A549 (cell line): Measurements from ENCODE around the gene GNPAT. TPM values are rescaled to one million over a fixed set of nuclear protein-coding genes. Genes with fewer than 3 reads are reported as not detected.
A peak's percentile ranks its signal among the peaks of the same experiment; 100 is the strongest.
"Not testable (repeated sequence)": the region's sequence is repeated elsewhere in the genome, so short reads cannot be mapped to it uniquely, and the experiment has no call there.

Experiments used
- ATAC-seq, 2 experiments: fragments of 200-7000 bp in 1 of 2; fragments of >200 bp in 1 of 2; cut with Nextera tagmentation in 1 of 2; cut with Tn5 transposase in 1 of 2; 3 replicates each; pipeline versions ENCODE4 v1.8.0 to v1.9.1; 2018 to 2020; ENCODE audit warnings: mild to moderate bottlenecking in 1 of 2, moderate library complexity in 1 of 2
- CTCF ChIA-PET: fragments of 300-600 bp; sonication (Branson Sonifier 250); formaldehyde crosslinking; extraction: SDS; loops from one replicate; lab custom pipeline; 2021; ENCODE audit warnings: antibody characterized with exemption, inconsistent platforms; lab: Yijun Ruan, JAX
- POLR2A ChIA-PET: fragments of 350-600 bp; formaldehyde crosslinking; extraction: SDS; loops from one replicate; lab custom pipeline; 2021; ENCODE audit warnings: antibody characterized with exemption, inconsistent platforms; lab: Yijun Ruan, JAX
- DNase-seq, 2 experiments: peaks; one replicate each; pipeline versions ENCODE4 v3.0.0 to v3.0.0-alpha.2; 2011 to 2016; ENCODE audit warnings: low read depth in 1 of 2, low spot score in 1 of 2
- FAIRE-seq: peaks from 2 replicates; lab custom pipeline; 2011; peaks lifted over from hg19 to GRCh38; lab: Jason Lieb, UNC
- H3K27ac ChIP-seq, 2 experiments: fragments of >200 bp; sonication (Bioruptor Twin); formaldehyde crosslinking; 3 replicates each; pipeline ENCODE4 v1.5.1; 2016 to 2017
- H3K4me1 ChIP-seq: fragments of >200 bp; sonication (Bioruptor Twin); formaldehyde crosslinking; 3 replicates; pipeline ENCODE4 v1.6.1; 2016
- H3K4me2 ChIP-seq: fragments of >200 bp; sonication (Bioruptor Twin); formaldehyde crosslinking; 3 replicates; pipeline ENCODE4 v1.6.1; 2016
- H3K4me3 ChIP-seq: fragments of >200 bp; sonication (Bioruptor Twin); formaldehyde crosslinking; 3 replicates; pipeline ENCODE4 v1.5.1; 2016
- H3K9me3 ChIP-seq: fragments of >200 bp; sonication (Bioruptor Twin); formaldehyde crosslinking; 3 replicates; pipeline ENCODE4 v1.6.1; 2016
- CBX8 ChIP-seq: fragments of 200-600 bp; sonication (generic); IDR thresholded peaks from 2 replicates; pipeline ENCODE4 v1.6.1; 2016
- HDAC2 ChIP-seq: fragments of 200-600 bp; sonication (generic); IDR thresholded peaks from 2 replicates; pipeline ENCODE4 v1.6.1; 2016
- HEYL ChIP-seq: fragments of 250-450 bp; sonication (Bioruptor Pico); IDR thresholded peaks from 2 replicates; pipeline ENCODE4 v1.8.0; 2021; ENCODE audit warnings: mild to moderate bottlenecking, moderate library complexity
- KDM1A ChIP-seq: fragments of 200-600 bp; sonication (generic); IDR thresholded peaks from 2 replicates; pipeline ENCODE4 v1.6.1; 2016; ENCODE audit warnings: low read depth, mild to moderate bottlenecking
- MAFK ChIP-seq: fragments of 450-650 bp; IDR thresholded peaks from 2 replicates; pipeline ENCODE4 v1.6.1; 2014; ENCODE audit not compliant: partially characterized antibody
- MYC ChIP-seq: IDR thresholded peaks from 2 replicates; pipeline ENCODE4 v1.6.1; 2012; ENCODE audit warnings: mild to moderate bottlenecking, inconsistent platforms, low read length, improper control_type of control experiment, borderline replicate concordance
- NPAS2 ChIP-seq: fragments of 250-450 bp; sonication (Bioruptor Pico); IDR thresholded peaks from 2 replicates; pipeline ENCODE4 v1.8.0; 2022; ENCODE audit warnings: mild to moderate bottlenecking, moderate library complexity, borderline replicate concordance
- POLR2AphosphoS2 ChIP-seq: conservative IDR thresholded peaks from 2 replicates; pipeline ENCODE4 v1.6.1; 2012; ENCODE audit warnings: low read length, improper control_type of control experiment, inconsistent platforms
- RAD21 ChIP-seq, 2 experiments: fragments of >200 bp in 1 of 2; sonication (Bioruptor Twin) in 1 of 2; formaldehyde crosslinking in 1 of 2; IDR thresholded peaks in 1 of 2; conservative IDR thresholded peaks in 1 of 2; 2 replicates in 1 of 2; 3 replicates in 1 of 2; pipeline ENCODE4 v1.6.1; 2012 to 2018; ENCODE audit warnings: inconsistent platforms in 1 of 2
- SMC3 ChIP-seq: fragments of >200 bp; sonication (Bioruptor Twin); formaldehyde crosslinking; IDR thresholded peaks from 3 replicates; pipeline ENCODE4 v1.6.1; 2018; ENCODE audit warnings: inconsistent platforms
- TFCP2L1 ChIP-seq: fragments of 250-450 bp; sonication (Bioruptor Pico); IDR thresholded peaks from 2 replicates; pipeline ENCODE4 v1.5.0; 2021; ENCODE audit warnings: mild to moderate bottlenecking
- ZFP36 ChIP-seq: fragments of 450-650 bp; IDR thresholded peaks from 2 replicates; pipeline ENCODE4 v1.6.1; 2014; ENCODE audit warnings: borderline replicate concordance; ENCODE audit not compliant: partially characterized antibody
- ZNF302 ChIP-seq: fragments of 250-450 bp; sonication (Bioruptor Pico); IDR thresholded peaks from 2 replicates; pipeline ENCODE4 v1.9.0; 2021; ENCODE audit warnings: inconsistent platforms, mild to moderate bottlenecking, moderate library complexity
- WGBS: methylation state at CpG from one replicate; pipeline ENCODE4 v1.1.6; 2017; ENCODE audit errors: missing lambda C conversion rate; 5-methylcytosine and 5-hydroxymethylcytosine counted together
- polyA plus RNA-seq, 4 experiments: library from polyadenylated mRNA; depleted of rRNA in 3 of 4; stranded (reverse); fragments of >200 nt; fragmentation: RNase III in 1 of 4; extraction: RNeasy Plus Mini Kit Qiagen cat#74134 plus additional on column Dnase treatment in 1 of 4; gene quantifications; 2 replicates in 3 of 4; 3 replicates in 1 of 4; pipeline ENCODE4 v1.2.3, GENCODE V29; 2011 to 2017
- TF ChIP-seq, protein P1 (sequence below): fragments of >200 bp; sonication (Bioruptor Twin); formaldehyde crosslinking; IDR thresholded peaks from 3 replicates; pipeline ENCODE4 v1.5.1; 2016
- TF ChIP-seq, protein P2 (sequence below): fragments of >200 bp; sonication (Bioruptor Twin); formaldehyde crosslinking; IDR thresholded peaks from 3 replicates; pipeline ENCODE4 v1.6.1; 2016
- TF ChIP-seq, protein P3 (sequence below): fragments of 250-450 bp; sonication (Bioruptor Pico); IDR thresholded peaks from 2 replicates; pipeline ENCODE4 v1.5.0; 2020; ENCODE audit warnings: low read depth, mild to moderate bottlenecking, moderate library complexity
- TF ChIP-seq, protein P4 (sequence below): IDR thresholded peaks from 2 replicates; pipeline ENCODE4 v1.6.1; 2012
- TF ChIP-seq, protein P5 (sequence below): IDR thresholded peaks from 2 replicates; pipeline ENCODE4 v1.6.1; 2012
- TF ChIP-seq, protein P6 (sequence below): fragments of 150-350 bp; IDR thresholded peaks from 2 replicates; pipeline ENCODE4 v1.6.1; 2014; ENCODE audit warnings: low read depth, mild to moderate bottlenecking, low read length
- TF ChIP-seq, protein P7 (sequence below): fragments of 200-600 bp; sonication (generic); IDR thresholded peaks from 2 replicates; pipeline ENCODE4 v1.6.1; 2016; ENCODE audit warnings: antibody characterized with exemption, mild to moderate bottlenecking, moderate library complexity

The GNPAT gene
- polyA plus RNA-seq, 2 of the 4 experiments (the other 2 are of a cell fraction), result 44.1 to 62.7 TPM

DNA sequence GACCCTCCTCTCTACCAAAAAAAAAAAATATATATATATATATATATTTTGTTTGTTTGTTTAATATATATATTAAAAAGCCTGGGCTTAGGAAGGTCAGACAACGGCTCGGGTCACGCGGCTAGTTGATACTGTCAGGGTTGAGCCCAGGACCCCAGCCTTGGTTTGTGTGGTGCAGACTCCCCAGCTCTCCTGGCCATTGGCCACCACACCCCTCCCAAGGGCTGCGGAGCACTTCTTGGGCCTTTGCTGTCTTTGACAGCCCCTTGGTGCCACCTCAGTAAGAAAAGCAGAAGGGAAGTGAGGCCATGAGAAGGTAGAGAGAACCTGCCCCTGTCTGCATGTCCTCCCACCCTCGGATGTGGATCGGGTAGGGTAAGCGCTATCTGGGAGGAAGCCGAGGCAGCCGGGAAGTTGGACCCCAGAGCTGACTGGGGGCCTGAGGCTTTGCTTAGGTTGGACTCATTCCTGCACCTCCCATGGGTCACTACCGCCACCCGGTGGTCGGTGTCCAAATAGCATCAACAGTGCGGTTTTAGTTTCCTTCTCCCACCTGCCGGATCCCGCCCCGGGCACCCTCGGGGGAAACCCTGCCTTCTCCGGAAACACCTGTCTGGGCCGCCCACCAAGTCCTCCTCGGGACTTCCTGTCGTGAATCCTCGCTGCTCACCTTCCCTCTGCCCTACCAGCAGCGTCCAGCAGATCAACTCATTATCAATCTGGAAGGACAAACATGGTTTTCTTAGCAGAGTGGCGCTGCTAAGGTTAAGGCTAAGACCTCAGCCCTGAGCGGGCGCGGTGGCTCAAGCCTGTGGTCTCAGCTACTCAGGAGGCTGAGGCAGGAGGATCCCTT, 29.8 kb upstream of the GNPAT start (continued):
- TF ChIP-seq, protein P1, sequence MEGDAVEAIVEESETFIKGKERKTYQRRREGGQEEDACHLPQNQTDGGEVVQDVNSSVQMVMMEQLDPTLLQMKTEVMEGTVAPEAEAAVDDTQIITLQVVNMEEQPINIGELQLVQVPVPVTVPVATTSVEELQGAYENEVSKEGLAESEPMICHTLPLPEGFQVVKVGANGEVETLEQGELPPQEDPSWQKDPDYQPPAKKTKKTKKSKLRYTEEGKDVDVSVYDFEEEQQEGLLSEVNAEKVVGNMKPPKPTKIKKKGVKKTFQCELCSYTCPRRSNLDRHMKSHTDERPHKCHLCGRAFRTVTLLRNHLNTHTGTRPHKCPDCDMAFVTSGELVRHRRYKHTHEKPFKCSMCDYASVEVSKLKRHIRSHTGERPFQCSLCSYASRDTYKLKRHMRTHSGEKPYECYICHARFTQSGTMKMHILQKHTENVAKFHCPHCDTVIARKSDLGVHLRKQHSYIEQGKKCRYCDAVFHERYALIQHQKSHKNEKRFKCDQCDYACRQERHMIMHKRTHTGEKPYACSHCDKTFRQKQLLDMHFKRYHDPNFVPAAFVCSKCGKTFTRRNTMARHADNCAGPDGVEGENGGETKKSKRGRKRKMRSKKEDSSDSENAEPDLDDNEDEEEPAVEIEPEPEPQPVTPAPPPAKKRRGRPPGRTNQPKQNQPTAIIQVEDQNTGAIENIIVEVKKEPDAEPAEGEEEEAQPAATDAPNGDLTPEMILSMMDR, result peak; percentile 97
- TF ChIP-seq TFCP2L1 (CRISPR knock-in tag) (no peak), RAD21 (conservative IDR thresholded peaks at IDR 0.05 in 1 of 2, IDR thresholded peaks at IDR 0.05 in 1 of 2) (peak; percentile 96 to 99), MAFK (no peak), MYC (no peak), SMC3 (peak; percentile 98)
- TF ChIP-seq, protein P2, sequence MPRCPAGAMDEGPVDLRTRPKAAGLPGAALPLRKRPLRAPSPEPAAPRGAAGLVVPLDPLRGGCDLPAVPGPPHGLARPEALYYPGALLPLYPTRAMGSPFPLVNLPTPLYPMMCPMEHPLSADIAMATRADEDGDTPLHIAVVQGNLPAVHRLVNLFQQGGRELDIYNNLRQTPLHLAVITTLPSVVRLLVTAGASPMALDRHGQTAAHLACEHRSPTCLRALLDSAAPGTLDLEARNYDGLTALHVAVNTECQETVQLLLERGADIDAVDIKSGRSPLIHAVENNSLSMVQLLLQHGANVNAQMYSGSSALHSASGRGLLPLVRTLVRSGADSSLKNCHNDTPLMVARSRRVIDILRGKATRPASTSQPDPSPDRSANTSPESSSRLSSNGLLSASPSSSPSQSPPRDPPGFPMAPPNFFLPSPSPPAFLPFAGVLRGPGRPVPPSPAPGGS, result no peak
- TF ChIP-seq, protein P3, sequence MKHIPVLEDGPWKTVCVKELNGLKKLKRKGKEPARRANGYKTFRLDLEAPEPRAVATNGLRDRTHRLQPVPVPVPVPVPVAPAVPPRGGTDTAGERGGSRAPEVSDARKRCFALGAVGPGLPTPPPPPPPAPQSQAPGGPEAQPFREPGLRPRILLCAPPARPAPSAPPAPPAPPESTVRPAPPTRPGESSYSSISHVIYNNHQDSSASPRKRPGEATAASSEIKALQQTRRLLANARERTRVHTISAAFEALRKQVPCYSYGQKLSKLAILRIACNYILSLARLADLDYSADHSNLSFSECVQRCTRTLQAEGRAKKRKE (CRISPR knock-in tag), result no peak
- TF ChIP-seq, protein P4, sequence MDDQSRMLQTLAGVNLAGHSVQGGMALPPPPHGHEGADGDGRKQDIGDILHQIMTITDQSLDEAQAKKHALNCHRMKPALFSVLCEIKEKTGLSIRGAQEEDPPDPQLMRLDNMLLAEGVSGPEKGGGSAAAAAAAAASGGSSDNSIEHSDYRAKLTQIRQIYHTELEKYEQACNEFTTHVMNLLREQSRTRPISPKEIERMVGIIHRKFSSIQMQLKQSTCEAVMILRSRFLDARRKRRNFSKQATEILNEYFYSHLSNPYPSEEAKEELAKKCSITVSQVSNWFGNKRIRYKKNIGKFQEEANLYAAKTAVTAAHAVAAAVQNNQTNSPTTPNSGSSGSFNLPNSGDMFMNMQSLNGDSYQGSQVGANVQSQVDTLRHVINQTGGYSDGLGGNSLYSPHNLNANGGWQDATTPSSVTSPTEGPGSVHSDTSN, result no peak

DNA sequence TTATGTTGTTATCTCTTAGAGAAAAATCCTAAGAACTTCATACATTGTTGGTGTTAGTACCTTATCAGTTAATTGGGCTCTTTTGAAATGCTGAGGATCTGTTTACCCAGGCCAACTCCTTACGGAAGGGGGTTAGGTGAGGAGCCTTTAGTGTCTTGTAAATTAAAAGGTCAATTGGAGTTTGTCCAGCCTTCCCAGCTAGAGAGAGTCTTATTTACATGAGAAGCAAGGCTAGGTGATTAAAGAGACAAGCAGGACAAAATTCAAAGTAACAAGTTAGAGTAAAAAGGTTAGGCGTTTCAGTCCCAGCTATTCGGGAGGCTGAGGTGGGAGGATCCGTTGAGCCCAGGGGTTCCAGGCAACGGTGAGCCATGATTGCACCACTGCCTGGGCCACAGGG, 28.7 kb upstream of the GNPAT start:
- H3K27ac ChIP-seq, H3K4me1 ChIP-seq, H3K9me3 ChIP-seq, H3K4me3 ChIP-seq, ATAC-seq, DNase-seq, H3K4me2 ChIP-seq, POLR2A ChIA-PET, FAIRE-seq: not testable (repeated sequence)
- CTCF ChIA-PET, result interaction anchor here (0.6 to 4.1 kb wide), 15 partner anchors 8 to 415 kb away, joined by 3 to 65 read pairs (median 4); no protein-coding TSS in a partner anchor
- WGBS, result 85% methylated on average over 5 of the region's 5 CpGs

DNA sequence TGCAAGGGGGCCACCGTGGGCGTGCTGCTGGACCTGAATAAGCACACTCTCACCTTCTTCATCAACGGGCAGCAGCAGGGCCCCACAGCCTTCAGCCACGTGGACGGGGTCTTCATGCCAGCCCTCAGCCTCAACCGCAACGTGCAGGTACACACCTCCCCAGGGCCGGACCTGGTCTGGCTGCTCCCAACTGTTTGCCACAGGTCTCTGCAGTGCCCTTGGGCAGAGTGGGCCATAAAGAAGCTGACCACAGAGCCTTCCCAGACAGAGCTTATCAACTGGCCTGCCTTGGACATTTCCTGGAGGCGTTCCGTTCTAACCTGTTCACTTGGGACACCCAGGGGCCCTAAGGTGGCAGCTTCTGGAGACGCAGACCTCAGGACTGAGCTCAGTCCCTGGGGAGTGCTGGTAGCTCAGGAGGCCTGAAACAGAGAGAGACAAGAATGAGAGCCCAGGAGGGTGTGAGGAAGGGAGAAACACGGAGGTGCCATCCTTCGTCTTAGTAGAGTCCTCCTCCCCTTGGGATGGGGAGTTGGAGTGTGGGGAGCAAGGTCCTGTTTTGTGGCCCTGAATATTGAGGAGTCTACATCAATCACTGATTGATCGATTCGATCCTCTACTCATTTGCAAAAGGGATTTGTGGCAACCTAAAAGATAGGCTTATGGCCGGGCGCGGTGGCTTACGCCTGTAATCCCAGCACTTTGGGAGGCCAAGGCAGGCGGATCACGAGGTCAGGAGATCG, 27.0 kb upstream of the GNPAT start:
- H3K9me3 ChIP-seq, result no peaks in the 10 kb centered on the region
- H3K27ac ChIP-seq, result no peak overlapping the region
- ChIA-PET POLR2A (no interaction called here), CTCF (interaction anchor here (0.7 to 1.5 kb wide), 6 partner anchors 8 to 416 kb away, joined by 3 to 8 read pairs (median 4); no protein-coding TSS in a partner anchor)
- no peak overlapping the region for H3K4me2 ChIP-seq
- no peak overlapping the region for H3K4me3 ChIP-seq
- no peak for FAIRE-seq
- H3K4me1 ChIP-seq, result peaks cover 4% of the 10 kb centered on the region; the same call in 1 of the 3 replicates
- WGBS, result 82% methylated on average over 19 of the region's 22 CpGs
- no peak for DNase-seq
- no peak for ATAC-seq
- TF ChIP-seq, protein P5, sequence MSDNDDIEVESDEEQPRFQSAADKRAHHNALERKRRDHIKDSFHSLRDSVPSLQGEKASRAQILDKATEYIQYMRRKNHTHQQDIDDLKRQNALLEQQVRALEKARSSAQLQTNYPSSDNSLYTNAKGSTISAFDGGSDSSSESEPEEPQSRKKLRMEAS, result no peak
- TF ChIP-seq HDAC2 (no peak), KDM1A (no peak), NPAS2 (CRISPR knock-in tag) (no peak), CBX8 (no peak), POLR2AphosphoS2 (no peak), ZFP36 (no peak), HEYL (CRISPR knock-in tag) (no peak), ZNF302 (CRISPR knock-in tag) (no peak)
- TF ChIP-seq, protein P6, sequence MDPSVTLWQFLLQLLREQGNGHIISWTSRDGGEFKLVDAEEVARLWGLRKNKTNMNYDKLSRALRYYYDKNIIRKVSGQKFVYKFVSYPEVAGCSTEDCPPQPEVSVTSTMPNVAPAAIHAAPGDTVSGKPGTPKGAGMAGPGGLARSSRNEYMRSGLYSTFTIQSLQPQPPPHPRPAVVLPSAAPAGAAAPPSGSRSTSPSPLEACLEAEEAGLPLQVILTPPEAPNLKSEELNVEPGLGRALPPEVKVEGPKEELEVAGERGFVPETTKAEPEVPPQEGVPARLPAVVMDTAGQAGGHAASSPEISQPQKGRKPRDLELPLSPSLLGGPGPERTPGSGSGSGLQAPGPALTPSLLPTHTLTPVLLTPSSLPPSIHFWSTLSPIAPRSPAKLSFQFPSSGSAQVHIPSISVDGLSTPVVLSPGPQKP, result no peak
- TF ChIP-seq, protein P7, sequence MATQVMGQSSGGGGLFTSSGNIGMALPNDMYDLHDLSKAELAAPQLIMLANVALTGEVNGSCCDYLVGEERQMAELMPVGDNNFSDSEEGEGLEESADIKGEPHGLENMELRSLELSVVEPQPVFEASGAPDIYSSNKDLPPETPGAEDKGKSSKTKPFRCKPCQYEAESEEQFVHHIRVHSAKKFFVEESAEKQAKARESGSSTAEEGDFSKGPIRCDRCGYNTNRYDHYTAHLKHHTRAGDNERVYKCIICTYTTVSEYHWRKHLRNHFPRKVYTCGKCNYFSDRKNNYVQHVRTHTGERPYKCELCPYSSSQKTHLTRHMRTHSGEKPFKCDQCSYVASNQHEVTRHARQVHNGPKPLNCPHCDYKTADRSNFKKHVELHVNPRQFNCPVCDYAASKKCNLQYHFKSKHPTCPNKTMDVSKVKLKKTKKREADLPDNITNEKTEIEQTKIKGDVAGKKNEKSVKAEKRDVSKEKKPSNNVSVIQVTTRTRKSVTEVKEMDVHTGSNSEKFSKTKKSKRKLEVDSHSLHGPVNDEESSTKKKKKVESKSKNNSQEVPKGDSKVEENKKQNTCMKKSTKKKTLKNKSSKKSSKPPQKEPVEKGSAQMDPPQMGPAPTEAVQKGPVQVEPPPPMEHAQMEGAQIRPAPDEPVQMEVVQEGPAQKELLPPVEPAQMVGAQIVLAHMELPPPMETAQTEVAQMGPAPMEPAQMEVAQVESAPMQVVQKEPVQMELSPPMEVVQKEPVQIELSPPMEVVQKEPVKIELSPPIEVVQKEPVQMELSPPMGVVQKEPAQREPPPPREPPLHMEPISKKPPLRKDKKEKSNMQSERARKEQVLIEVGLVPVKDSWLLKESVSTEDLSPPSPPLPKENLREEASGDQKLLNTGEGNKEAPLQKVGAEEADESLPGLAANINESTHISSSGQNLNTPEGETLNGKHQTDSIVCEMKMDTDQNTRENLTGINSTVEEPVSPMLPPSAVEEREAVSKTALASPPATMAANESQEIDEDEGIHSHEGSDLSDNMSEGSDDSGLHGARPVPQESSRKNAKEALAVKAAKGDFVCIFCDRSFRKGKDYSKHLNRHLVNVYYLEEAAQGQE, result no peak
